Body of pancreas (tissue), 4 donors: ENCODE measurements around the gene CNTNAP2.

ENCODE experiments used
- CTCF ChIP-seq, 7 experiments: fragments of 450-650 bp in 4 of 7; fragments of 200-600 bp in 3 of 7; sonication (generic) in 3 of 7; IDR thresholded peaks; one replicate each; pipeline ENCODE4 v1.5.1; 2016 to 2019; ENCODE audit warnings: antibody characterized with exemption in 7 of 7
- POLR2A ChIP-seq, 3 donors: fragments of 450-650 bp; IDR thresholded peaks; one replicate each; pipeline ENCODE4 v1.6.1; 2016; ENCODE audit warnings: antibody characterized with exemption in 3 of 3, mild to moderate bottlenecking in 2 of 3

- TF ChIP-seq POLR2A (IDR thresholded peaks at IDR 0.05) (no peak), CTCF (IDR thresholded peaks at IDR 0.05) (no peak)
These were observed 214.8 kb downstream of the CNTNAP2 start for GRCh38 chr7:146331369-146331768.
